GM12865 (cell line): ENCODE measurements around the gene CD79A.

Source experiments
- DNase-seq: peaks from one replicate; pipeline ENCODE4 v3.0.0; 2010; ENCODE audit warnings: low read depth
- H3K4me3 ChIP-seq: 2 replicates; pipeline ENCODE4 v1.5.1; 2011; ENCODE audit warnings: mild to moderate bottlenecking, low read depth, low read length, control low read depth
- TF ChIP-seq, protein P1 (sequence below): IDR thresholded peaks from 2 replicates; pipeline ENCODE4 v1.5.1; 2011; ENCODE audit warnings: low read length, control low read depth, low read depth, inconsistent platforms; ENCODE audit not compliant: insufficient read depth; ENCODE audit errors: missing control alignments

Gene CD79A

GRCh38 chr19:41925208-41926003 lies 48.3 kb downstream of the CD79A start:
- no peak for DNase-seq
- H3K4me3 ChIP-seq: no peak overlapping the region
- TF ChIP-seq, protein P1, sequence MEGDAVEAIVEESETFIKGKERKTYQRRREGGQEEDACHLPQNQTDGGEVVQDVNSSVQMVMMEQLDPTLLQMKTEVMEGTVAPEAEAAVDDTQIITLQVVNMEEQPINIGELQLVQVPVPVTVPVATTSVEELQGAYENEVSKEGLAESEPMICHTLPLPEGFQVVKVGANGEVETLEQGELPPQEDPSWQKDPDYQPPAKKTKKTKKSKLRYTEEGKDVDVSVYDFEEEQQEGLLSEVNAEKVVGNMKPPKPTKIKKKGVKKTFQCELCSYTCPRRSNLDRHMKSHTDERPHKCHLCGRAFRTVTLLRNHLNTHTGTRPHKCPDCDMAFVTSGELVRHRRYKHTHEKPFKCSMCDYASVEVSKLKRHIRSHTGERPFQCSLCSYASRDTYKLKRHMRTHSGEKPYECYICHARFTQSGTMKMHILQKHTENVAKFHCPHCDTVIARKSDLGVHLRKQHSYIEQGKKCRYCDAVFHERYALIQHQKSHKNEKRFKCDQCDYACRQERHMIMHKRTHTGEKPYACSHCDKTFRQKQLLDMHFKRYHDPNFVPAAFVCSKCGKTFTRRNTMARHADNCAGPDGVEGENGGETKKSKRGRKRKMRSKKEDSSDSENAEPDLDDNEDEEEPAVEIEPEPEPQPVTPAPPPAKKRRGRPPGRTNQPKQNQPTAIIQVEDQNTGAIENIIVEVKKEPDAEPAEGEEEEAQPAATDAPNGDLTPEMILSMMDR: no peak

- TF ChIP-seq, protein P1: no peak
- no peak overlapping the region for H3K4me3 ChIP-seq
- no peak for DNase-seq
Measured at GRCh38 chr19:41926028-41926762, 49.1 kb downstream of the CD79A start.

- no peak for DNase-seq
- H3K4me3 ChIP-seq: no peak overlapping the region
- TF ChIP-seq, protein P1: no peak
Measured at GRCh38 chr19:41926763-41927496, 49.9 kb downstream of the CD79A start.

- TF ChIP-seq, protein P1: no peak
- no peak for DNase-seq
- H3K4me3 ChIP-seq: peak overlapping the region; percentile 42
Measured at GRCh38 chr19:41927497-41928192, 50.6 kb downstream of the CD79A start.

GRCh38 chr19:41928221-41928683 lies 51.2 kb downstream of the CD79A start, which contains the start of gene ERFL:
ERFL (minus strand) TSS chr19:41928449; CDS start chr19:41912919, 15,530 bp downstream.
- TF ChIP-seq, protein P1: no peak
- H3K4me3 ChIP-seq: peak within 1 kb of the TSS; percentile 42
- no peak for DNase-seq

- peak; percentile 53 for DNase-seq
- TF ChIP-seq, protein P1: no peak
- H3K4me3 ChIP-seq: peak overlapping the region; percentile 42
Measured at GRCh38 chr19:41928754-41929535, 51.9 kb downstream of the CD79A start.
